Mammary microvascular endothelial cell (primary cell): ENCODE data around the gene CDK16. TPM values are rescaled to one million over a fixed set of nuclear protein-coding genes. Genes with fewer than 3 reads are reported as not detected.

Experiments
- total RNA-seq: library from RNA; depleted of rRNA; stranded (reverse); fragments of >200 nt; gene quantifications from 2 replicates; pipeline ENCODE4 v1.2.3, GENCODE V29; 2015

Gene CDK16
- total RNA-seq, result 107 and 122 TPM in 2 replicates

DNA sequence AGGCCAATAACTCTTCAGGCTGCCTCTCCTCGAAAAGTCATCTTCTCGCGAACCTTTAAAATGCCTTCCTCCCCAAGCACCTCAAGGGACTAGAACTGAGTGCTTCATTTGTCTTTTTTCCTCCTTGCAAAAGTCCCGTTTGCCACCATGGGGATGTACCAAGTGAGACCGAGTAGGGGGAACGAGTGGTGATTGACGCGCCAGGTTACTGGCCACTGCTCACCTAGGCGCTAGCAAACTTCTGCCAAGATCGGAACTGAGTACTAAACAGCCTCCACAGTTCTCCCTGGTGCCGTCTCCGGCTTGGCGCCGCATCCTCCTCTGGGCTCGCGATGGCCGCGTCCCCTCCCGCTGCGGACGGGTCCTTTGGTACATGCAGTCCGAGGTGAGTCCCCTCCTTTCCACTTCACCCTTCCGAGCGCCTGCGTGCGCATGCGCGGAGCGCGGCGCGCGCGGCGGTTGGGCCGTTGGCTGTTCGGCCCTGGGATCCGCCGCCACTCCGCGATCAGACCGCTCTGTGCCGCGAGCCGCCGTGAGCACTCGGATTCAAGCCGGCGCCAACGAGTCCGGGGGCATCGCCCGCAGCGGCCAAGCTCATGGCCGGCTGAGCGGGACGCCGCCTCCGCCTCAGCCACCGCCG, at the start of gene CDK16:
Gene CDK16, plus strand, starts transcription at position 402 of the 640 bp plus-strand sequence. CDS start 4,877 bp downstream, outside the sequence.

DNA sequence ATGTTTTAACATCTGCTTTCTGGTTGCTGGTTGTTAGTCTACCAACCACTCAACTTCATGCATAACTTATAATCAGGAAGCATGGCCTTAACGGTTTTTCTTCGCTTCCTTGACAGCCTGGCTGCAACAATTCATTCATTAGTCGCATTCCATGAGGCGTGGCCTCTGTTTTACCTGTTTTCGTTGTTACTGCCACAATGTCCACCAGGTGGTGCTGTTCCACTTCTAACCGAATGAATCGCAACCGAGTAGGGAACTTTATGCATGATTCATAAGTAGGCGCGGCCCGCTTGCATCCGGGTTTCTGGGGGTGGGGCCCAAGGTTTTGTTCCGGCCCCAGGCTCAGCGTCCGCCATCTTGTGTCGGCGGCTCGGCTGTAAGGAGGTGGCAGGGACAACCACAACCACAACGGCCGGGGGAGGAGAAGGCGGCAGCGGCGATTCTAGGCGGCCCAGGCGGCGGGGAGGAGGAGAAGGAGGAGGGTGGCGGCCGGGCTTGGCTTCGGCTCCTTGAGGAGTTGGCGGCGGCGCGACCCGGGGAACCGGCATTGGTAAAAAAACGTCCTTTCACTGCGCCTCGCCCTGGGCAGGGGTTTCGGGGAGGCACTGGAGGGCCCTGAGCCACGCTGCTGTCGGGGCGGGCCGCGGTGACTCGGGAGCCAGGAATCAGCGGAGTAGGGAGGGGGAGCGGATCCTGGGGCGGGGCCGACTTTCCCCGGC, 24.8 kb upstream of the CDK16 start, which contains the start of gene UBA1:
Gene UBA1, plus strand, starts transcription at position 355 of the 719 bp plus-strand sequence. CDS start 4,974 bp downstream, outside the sequence.

DNA sequence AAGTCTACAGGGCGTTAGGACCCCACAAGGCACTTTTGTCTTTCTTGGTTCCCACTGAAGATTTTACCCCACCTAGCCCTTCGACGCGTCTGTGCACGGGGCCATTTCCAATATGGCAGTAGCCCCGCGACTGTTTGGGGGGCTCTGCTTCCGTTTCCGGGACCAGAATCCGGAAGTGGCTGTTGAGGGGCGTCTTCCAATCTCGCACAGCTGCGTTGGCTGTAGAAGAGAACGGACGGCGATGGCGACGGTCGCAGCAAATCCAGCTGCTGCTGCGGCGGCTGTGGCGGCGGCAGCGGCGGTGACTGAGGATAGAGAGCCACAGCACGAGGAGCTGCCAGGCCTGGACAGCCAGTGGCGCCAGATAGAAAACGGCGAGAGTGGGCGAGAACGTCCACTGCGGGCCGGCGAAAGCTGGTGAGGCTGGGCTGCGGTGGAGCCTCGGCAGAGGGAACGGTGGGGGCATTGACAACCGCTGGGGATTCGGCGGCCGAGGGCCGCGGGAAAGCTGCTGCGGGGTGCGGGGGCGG, 14.4 kb downstream of the CDK16 start, which contains the start of gene USP11:
Gene USP11, plus strand, starts transcription at position 207 of the 530 bp plus-strand sequence. Its CDS starts 35 bp downstream, at position 242.

Other genes starting within 250 kb of the CDK16 start
- 0.20 TPM in 1 of 2 replicates, not detected in the other for gene RGN, start 140.2 kb upstream of the CDK16 start, total RNA-seq
- 71.1 and 73.9 TPM in 2 replicates for gene NDUFB11, start 74.0 kb upstream of the CDK16 start, total RNA-seq
- 47.4 and 53.0 TPM in 2 replicates for gene RBM10, start 73.5 kb upstream of the CDK16 start, total RNA-seq
- gene UBA1, start 24.9 kb upstream of the CDK16 start, total RNA-seq, result 225 and 239 TPM in 2 replicates
- gene USP11, start 14.3 kb downstream of the CDK16 start, total RNA-seq, result 13.3 and 16.1 TPM in 2 replicates
- gene ZNF157, start 151.9 kb downstream of the CDK16 start, total RNA-seq, result not detected in 2 replicates